HG03457 (cell line): Measurements from ENCODE around the gene HAP1.
"Not testable (repeated sequence)": the region's sequence is repeated elsewhere in the genome, so short reads cannot be mapped to it uniquely, and the experiment has no call there.

Experiments used
- ATAC-seq: cut with Tn5 transposase; IDR thresholded peaks from one replicate; pipeline ENCODE4 v1.9.1; 2021; ENCODE audit warnings: moderate number of reproducible peaks; ENCODE audit not compliant: unreplicated experiment

HAP1 gene

GRCh38 chr17:41734139-41734948 is at the start of gene HAP1:
TSS of gene HAP1 (minus strand) at chr17:41734643. CDS start at chr17:41734634, 9 bp downstream.
- no peak for ATAC-seq

- ATAC-seq = no peak
Measured at GRCh38 chr17:41782142-41782541, 47.7 kb upstream of the HAP1 start.

- ATAC-seq = no peak
Measured at GRCh38 chr17:41781404-41782110, 47.1 kb upstream of the HAP1 start.

- no peak for ATAC-seq
Measured at GRCh38 chr17:41779954-41780353, 45.5 kb upstream of the HAP1 start.

GRCh38 chr17:41777574-41778188 is 43.2 kb upstream of the HAP1 start:
- no peak for ATAC-seq

GRCh38 chr17:41777157-41777573 is 42.7 kb upstream of the HAP1 start:
- no peak for ATAC-seq

GRCh38 chr17:41776262-41776900 is 41.9 kb upstream of the HAP1 start:
- not testable (repeated sequence) for ATAC-seq

- no peak for ATAC-seq
Measured at GRCh38 chr17:41775394-41776226, 41.2 kb upstream of the HAP1 start.

GRCh38 chr17:41773731-41774193 is 39.3 kb upstream of the HAP1 start:
- ATAC-seq = no peak

GRCh38 chr17:41773190-41773588 is 38.7 kb upstream of the HAP1 start:
- ATAC-seq = no peak

- no peak for ATAC-seq
Measured at GRCh38 chr17:41772586-41773189, 38.2 kb upstream of the HAP1 start.

GRCh38 chr17:41772218-41772585 is 37.8 kb upstream of the HAP1 start:
- no peak for ATAC-seq

- ATAC-seq = no peak
Measured at GRCh38 chr17:41771389-41772206, 37.2 kb upstream of the HAP1 start.

- ATAC-seq = no peak
Measured at GRCh38 chr17:41769985-41770384, 35.5 kb upstream of the HAP1 start.

- no peak for ATAC-seq
Measured at GRCh38 chr17:41769346-41769862, 35.0 kb upstream of the HAP1 start.

GRCh38 chr17:41768682-41769288 is 34.3 kb upstream of the HAP1 start:
- no peak for ATAC-seq

GRCh38 chr17:41767324-41768042 is 33.0 kb upstream of the HAP1 start:
- no peak for ATAC-seq

- no peak for ATAC-seq
Measured at GRCh38 chr17:41766135-41766534, 31.7 kb upstream of the HAP1 start.
